H1 (cell line): ENCODE data around the gene COL5A1. TPM values are rescaled to one million over a fixed set of nuclear protein-coding genes. Genes with fewer than 3 reads are reported as not detected.
A peak's percentile ranks its signal among the peaks of the same experiment; 100 is the strongest.

ENCODE experiments used
- CTCF ChIA-PET: fragments of 300-600 bp; sonication (Branson Sonifier 250); formaldehyde crosslinking; loops from one replicate; lab custom pipeline; 2021; ENCODE audit not compliant: partially characterized antibody; lab: Charles Lee
- POLR2A ChIA-PET: fragments of 300-600 bp; sonication (Branson Sonifier 250); formaldehyde crosslinking; loops from one replicate; lab custom pipeline; 2021; ENCODE audit warnings: inconsistent platforms; ENCODE audit not compliant: partially characterized antibody; lab: Charles Lee
- DNase-seq, 2 experiments: peaks; one replicate each; pipeline versions ENCODE4 v3.0.0 to v3.0.0-alpha.2; 2010 to 2022; ENCODE audit warnings: low spot score in 2 of 2, low read depth in 1 of 2, mixed read lengths in 1 of 2
- FAIRE-seq: peaks from 2 replicates; lab custom pipeline; 2011; peaks lifted over from hg19 to GRCh38; lab: Jason Lieb, UNC
- H2AFZ ChIP-seq: 2 replicates; pipeline ENCODE4 v1.8.1; 2012; ENCODE audit warnings: low read length, inconsistent platforms
- H2AK5ac ChIP-seq: 2 replicates; pipeline ENCODE4 v1.6.1; 2013; ENCODE audit warnings: low read depth, low read length
- H2BK120ac ChIP-seq: replicated peaks from 2 replicates; pipeline ENCODE3; 2013; ENCODE audit warnings: low read depth, low read length, inconsistent platforms
- H2BK12ac ChIP-seq: 2 replicates; pipeline ENCODE4 v1.6.1; 2013; ENCODE audit warnings: low read depth, low read length
- H2BK15ac ChIP-seq: 2 replicates; pipeline ENCODE4 v1.6.1; 2013; ENCODE audit warnings: low read length
- H2BK20ac ChIP-seq: 2 replicates; pipeline ENCODE4 v1.6.1; 2013; ENCODE audit warnings: low read length
- H2BK5ac ChIP-seq: 2 replicates; pipeline ENCODE4 v1.6.1; 2013; ENCODE audit warnings: low read depth, low read length
- H3K14ac ChIP-seq: 2 replicates; pipeline ENCODE4 v1.6.1; 2013; ENCODE audit warnings: inconsistent platforms; ENCODE audit not compliant: insufficient read length
- H3K18ac ChIP-seq: 2 replicates; pipeline ENCODE4 v1.6.1; 2013; ENCODE audit warnings: low read length; ENCODE audit errors: extremely low read depth
- H3K23ac ChIP-seq: 2 replicates; pipeline ENCODE4 v1.6.1; 2013; ENCODE audit warnings: inconsistent platforms; ENCODE audit not compliant: insufficient read length
- H3K23me2 ChIP-seq: 2 replicates; pipeline ENCODE4 v1.6.1; 2013; ENCODE audit warnings: low read depth, low read length
- H3K27ac ChIP-seq: 2 replicates; pipeline ENCODE4 v1.6.1; 2011; ENCODE audit warnings: low read depth, low read length, inconsistent platforms
- H3K27me3 ChIP-seq, 4 experiments: replicated peaks in 1 of 4; 1 replicate in 1 of 4; 2 replicates in 3 of 4; pipeline versions ENCODE4 v1.6.1 to v1.8.1; 2011 to 2013; ENCODE audit warnings: low read length in 3 of 4, mild to moderate bottlenecking in 3 of 4, inconsistent platforms in 2 of 4, mixed read lengths in 2 of 4, moderate library complexity in 1 of 4; ENCODE audit not compliant: control insufficient read depth in 3 of 4, insufficient read depth in 3 of 4; ENCODE audit errors: extremely low read depth in 1 of 4
- H3K36me3 ChIP-seq, 4 experiments: 2 replicates each; pipeline versions ENCODE4 v1.6.1 to v1.8.1; 2011 to 2013; ENCODE audit warnings: mild to moderate bottlenecking in 4 of 4, low read length in 3 of 4, moderate library complexity in 2 of 4, control low read depth in 1 of 4, inconsistent platforms in 1 of 4; ENCODE audit not compliant: insufficient read depth in 4 of 4, control insufficient read depth in 2 of 4
- H3K4ac ChIP-seq: replicated peaks from 2 replicates; pipeline ENCODE3; 2013; ENCODE audit warnings: low read length, low read depth, mixed read lengths, inconsistent platforms; ENCODE audit not compliant: insufficient read length
- H3K4me1 ChIP-seq, 4 experiments: replicated peaks in 1 of 4; 1 replicate in 1 of 4; 2 replicates in 3 of 4; pipeline versions ENCODE4 v1.6.1 to v1.8.1; 2011 to 2013; ENCODE audit warnings: low read length in 3 of 4, inconsistent platforms in 2 of 4, mixed read lengths in 1 of 4; ENCODE audit not compliant: insufficient read depth in 4 of 4, control insufficient read depth in 3 of 4
- H3K4me2 ChIP-seq, 2 experiments: 2 replicates each; pipeline versions ENCODE4 v1.6.1 to v1.8.1; 2011 to 2013; ENCODE audit warnings: low read depth in 2 of 2, low read length in 2 of 2, control low read depth in 1 of 2, inconsistent platforms in 1 of 2, mild to moderate bottlenecking in 1 of 2; ENCODE audit not compliant: insufficient read depth in 1 of 2
- H3K4me3 ChIP-seq, 4 experiments: fragments of 200-600, 300-600 bp in 1 of 4; sonication (generic), shearing (Covaris generic), sonication (Bioruptor Twin) in 1 of 4; 2 replicates each; pipeline versions ENCODE4 v1.5.1 to v1.8.1; 2011 to 2016; ENCODE audit warnings: low read length in 4 of 4, low read depth in 3 of 4, control low read depth in 2 of 4, inconsistent platforms in 2 of 4, mild to moderate bottlenecking in 2 of 4, mixed read lengths in 1 of 4, moderate library complexity in 1 of 4; ENCODE audit not compliant: insufficient read depth in 2 of 4; ENCODE audit errors: extremely low read depth in 1 of 4
- H3K56ac ChIP-seq: replicated peaks from 2 replicates; pipeline ENCODE3; 2013; ENCODE audit warnings: low read depth, mild to moderate bottlenecking, mixed read lengths, low read length, inconsistent platforms; ENCODE audit not compliant: insufficient read length
- H3K79me1 ChIP-seq: 2 replicates; pipeline ENCODE4 v1.6.1; 2013; ENCODE audit warnings: low read depth, low read length, control low read depth
- H3K79me2 ChIP-seq, 2 experiments: 2 replicates each; pipeline versions ENCODE4 v1.6.1 to v1.8.1; 2012 to 2013; ENCODE audit warnings: low read length in 2 of 2, mild to moderate bottlenecking in 2 of 2, inconsistent platforms in 1 of 2; ENCODE audit not compliant: insufficient read depth in 2 of 2, control insufficient read depth in 1 of 2
- H3K9ac ChIP-seq, 4 experiments: replicated peaks in 1 of 4; 1 replicate in 1 of 4; 2 replicates in 3 of 4; pipeline versions ENCODE4 v1.6.1 to v1.8.1; 2011 to 2013; ENCODE audit warnings: low read depth in 3 of 4, low read length in 3 of 4, control low read depth in 2 of 4, mild to moderate bottlenecking in 2 of 4, moderate library complexity in 2 of 4, inconsistent platforms in 1 of 4; ENCODE audit errors: extremely low read depth in 1 of 4
- H3K9me3 ChIP-seq, 2 experiments: 2 replicates each; pipeline versions ENCODE4 v1.6.1 to v1.8.1; 2012 to 2013; ENCODE audit warnings: mild to moderate bottlenecking in 2 of 2, moderate library complexity in 2 of 2, control low read depth in 1 of 2, inconsistent platforms in 1 of 2, low read depth in 1 of 2, low read length in 1 of 2, mixed read lengths in 1 of 2; ENCODE audit not compliant: insufficient read depth in 2 of 2
- H4K20me1 ChIP-seq, 2 experiments: replicated peaks in 1 of 2; 2 replicates each; pipeline versions ENCODE3 to v1.8.1; 2011 to 2013; ENCODE audit warnings: inconsistent platforms in 2 of 2, low read length in 2 of 2, mild to moderate bottlenecking in 1 of 2; ENCODE audit not compliant: insufficient read depth in 2 of 2, control insufficient read depth in 1 of 2
- H4K5ac ChIP-seq: 2 replicates; pipeline ENCODE4 v1.6.1; 2013; ENCODE audit warnings: low read length, low read depth, mixed read lengths, inconsistent platforms; ENCODE audit not compliant: insufficient read length
- H4K8ac ChIP-seq: 2 replicates; pipeline ENCODE4 v1.8.0; 2013; ENCODE audit warnings: mild to moderate bottlenecking, moderate library complexity, low read length, inconsistent platforms; ENCODE audit not compliant: insufficient read depth; ENCODE audit errors: extremely low read depth
- H4K91ac ChIP-seq: replicated peaks from 2 replicates; pipeline ENCODE3; 2013; ENCODE audit warnings: low read length, mixed read lengths, inconsistent platforms; ENCODE audit not compliant: insufficient read length
- EGR1 ChIP-seq: IDR thresholded peaks from 2 replicates; pipeline ENCODE4 v1.6.1; 2011; ENCODE audit warnings: low read depth, low read length, borderline replicate concordance
- EZH2 ChIP-seq: fragments of 200-600 bp; sonication (generic); IDR thresholded peaks from 2 replicates; pipeline ENCODE4 v1.7.1; 2012; ENCODE audit warnings: low read depth, mild to moderate bottlenecking, moderate library complexity, low read length, inconsistent platforms; ENCODE audit not compliant: severe bottlenecking
- FOSL1 ChIP-seq: IDR thresholded peaks from 2 replicates; pipeline ENCODE4 v1.6.1; 2011; ENCODE audit warnings: mild to moderate bottlenecking, low read depth, low read length, moderate library complexity; ENCODE audit not compliant: insufficient read depth
- HDAC2 ChIP-seq, 2 experiments: fragments of 300-600 bp in 1 of 2; sonication (generic) in 1 of 2; IDR thresholded peaks; 2 replicates each; pipeline ENCODE4 v1.6.1; 2011 to 2012; ENCODE audit warnings: low read depth in 2 of 2, low read length in 2 of 2, mild to moderate bottlenecking in 2 of 2, moderate library complexity in 2 of 2, borderline replicate concordance in 1 of 2, inconsistent platforms in 1 of 2
- JUND ChIP-seq: IDR thresholded peaks from 2 replicates; pipeline ENCODE4 v1.6.1; 2011; ENCODE audit warnings: mild to moderate bottlenecking, improper control_type of control experiment, low read length
- NANOG ChIP-seq: IDR thresholded peaks from 2 replicates; pipeline ENCODE4 v1.6.1; 2011; ENCODE audit warnings: low read length, low read depth, mild to moderate bottlenecking, inconsistent platforms; ENCODE audit not compliant: insufficient read depth, poor library complexity, severe bottlenecking
- NRF1 ChIP-seq: IDR thresholded peaks from 2 replicates; pipeline ENCODE4 v1.6.1; 2011; ENCODE audit warnings: mild to moderate bottlenecking, low read depth, low read length, improper control_type of control experiment
- POU5F1 ChIP-seq: IDR thresholded peaks from 2 replicates; pipeline ENCODE4 v1.6.1; 2011; ENCODE audit warnings: low read depth, mild to moderate bottlenecking, low read length, moderate library complexity
- RAD21 ChIP-seq, 2 experiments: IDR thresholded peaks in 1 of 2; conservative IDR thresholded peaks in 1 of 2; 2 replicates each; pipeline ENCODE4 v1.6.1; 2011; ENCODE audit warnings: low read depth in 2 of 2, low read length in 2 of 2, improper control_type of control experiment in 1 of 2, inconsistent platforms in 1 of 2, mild to moderate bottlenecking in 1 of 2, moderate library complexity in 1 of 2
- RFX5 ChIP-seq: IDR thresholded peaks from 2 replicates; pipeline ENCODE4 v1.6.1; 2011; ENCODE audit warnings: low read depth, low read length, improper control_type of control experiment, borderline replicate concordance
- SRF ChIP-seq: IDR thresholded peaks from 2 replicates; pipeline ENCODE4 v1.6.1; 2011; ENCODE audit warnings: mild to moderate bottlenecking, low read depth, low read length, moderate library complexity
- YY1 ChIP-seq: IDR thresholded peaks from 2 replicates; pipeline ENCODE4 v1.6.1; 2011; ENCODE audit warnings: low read depth, mild to moderate bottlenecking, low read length
- WGBS, 2 experiments: shearing (Covaris generic) in 1 of 2; methylation state at CpG; one replicate each; pipeline versions ENCODE4 v1.1.6 to v1.1.7; 2013 to 2015; ENCODE audit warnings: low lambda C conversion rate in 2 of 2, mixed read lengths in 2 of 2, inconsistent platforms in 1 of 2, low coverage in 1 of 2, missing lambda C conversion rate in 1 of 2; ENCODE audit not compliant: insufficient replicate concordance in 2 of 2, insufficient coverage in 1 of 2, insufficient read length in 1 of 2; ENCODE audit errors: extremely low coverage in 1 of 2, missing lambda C conversion rate in 1 of 2; 5-methylcytosine and 5-hydroxymethylcytosine counted together
- polyA plus RNA-seq, 7 experiments: library from polyadenylated mRNA; depleted of rRNA in 3 of 7; stranded (reverse) in 5 of 7; unstranded in 2 of 7; fragments of >200 nt in 5 of 7; fragments of 200-250 nt in 2 of 7; gene quantifications; 1 replicate in 5 of 7; 2 replicates in 1 of 7; 4 replicates in 1 of 7; pipeline versions ENCODE4 v1.2.1 to v1.2.3, GENCODE V29; 2011 to 2013; ENCODE audit warnings: missing spikeins in 2 of 7, mixed read lengths in 2 of 7
- total RNA-seq: library from RNA; stranded (reverse); fragmentation: NEBNext Ultra II Directional; extraction: Animal tissue kit (Norgen Biotek cat#: 25700); gene quantifications from 2 replicates; pipeline ENCODE4 v1.2.1, GENCODE V29; 2021
- TF ChIP-seq, protein P1 (sequence below): IDR thresholded peaks from 2 replicates; pipeline ENCODE4 v1.6.1; 2011; ENCODE audit warnings: low read depth, mild to moderate bottlenecking, low read length; ENCODE audit not compliant: insufficient read depth

Gene COL5A1
- total and polyA plus RNA-seq, 2 of the 8 experiments (the other 6 are each of a cell fraction or from before 2014, with no cell fraction given): 3.8 to 12.0 TPM

DNA sequence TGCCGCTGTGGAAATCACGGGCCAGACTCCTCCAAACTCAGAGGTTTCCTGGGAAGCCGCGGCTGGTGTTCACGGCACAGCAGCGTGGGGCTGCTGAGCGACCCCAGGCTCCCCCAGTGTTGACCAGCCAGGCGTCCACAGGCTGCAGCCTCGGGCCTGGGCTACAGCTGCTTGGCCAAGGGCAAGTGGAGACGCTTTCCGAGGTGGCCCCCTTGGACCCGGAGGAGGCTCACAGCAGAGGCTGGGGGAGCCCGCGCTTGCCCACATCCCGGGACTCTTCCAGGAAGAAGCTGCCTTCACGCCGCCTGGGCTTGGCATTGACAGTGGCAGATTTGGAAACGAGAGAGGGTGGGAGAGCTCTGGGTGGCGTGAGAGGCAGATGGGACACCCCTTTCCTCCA lies 186.0 kb downstream of the COL5A1 start:
- no peak overlapping the region for H2BK12ac ChIP-seq

More for the DNA sequence above, 186.0 kb downstream of the COL5A1 start:
- FAIRE-seq: no peak
- Histone ChIP-seq H3K27me3 (no peaks in the 10 kb centered on the region), H3K9me3 (no peaks in the 10 kb centered on the region), H4K20me1 (peaks cover 0 to 10% of the 10 kb centered on the region in 2 experiments), H2AFZ (no peak overlapping the region), H2BK20ac (no peak overlapping the region), H4K91ac (no peak overlapping the region), H3K79me2 (no peaks in the 10 kb centered on the region), H4K5ac (no peak overlapping the region), H3K18ac (no peak overlapping the region), H3K23me2 (peaks cover 12% of the 10 kb centered on the region; the same call in 1 of the 2 replicates), H3K14ac (no peak overlapping the region), H2AK5ac (no peak overlapping the region), H3K27ac (no peak overlapping the region), H3K56ac (no peak overlapping the region), H3K4me1 (no peaks in the 10 kb centered on the region; a peak in 1 of 7 replicates), H3K23ac (no peak overlapping the region), H2BK15ac (no peak overlapping the region), H3K4me3 (no peak overlapping the region), H3K4ac (no peak overlapping the region), H2BK5ac (peak overlapping the region; percentile 49; the same call in 1 of the 2 replicates), H3K36me3 (peaks cover 0 to 4% (median 0%) of the 10 kb centered on the region in 4 experiments; a peak in 2 of 8 replicates), H3K79me1 (no peaks in the 10 kb centered on the region), H3K9ac (no peak overlapping the region), H3K4me2 (no peak overlapping the region), H4K8ac (no peak overlapping the region), H2BK120ac (no peak overlapping the region)
- ChIA-PET POLR2A (no interaction called here), CTCF (interaction anchor here (1.0 to 1.9 kb wide), 2 partner anchors 12 kb away, joined by 3 to 8 read pairs; no protein-coding TSS in a partner anchor)
- 96% methylated on average over 19 of the region's 19 CpGs; no CpG with 5 or more reads in 1 of the 2 experiments for WGBS, 2 experiments
- TF ChIP-seq EZH2 (no peak), RFX5 (no peak), YY1 (no peak), FOSL1 (no peak), HDAC2 (IDR thresholded peaks at IDR 0.05; ENCODE audit: borderline replicate concordance in 1 of 2, low read depth in 2 of 2, low read length in 2 of 2) (no peak), SRF (no peak), EGR1 (no peak), NRF1 (no peak), NANOG (no peak), RAD21 (IDR thresholded peaks at IDR 0.05 in 1 of 2, conservative IDR thresholded peaks at IDR 0.05 in 1 of 2; ENCODE audit: low read depth in 2 of 2, low read length in 2 of 2) (no peak), JUND (no peak), POU5F1 (no peak)
- TF ChIP-seq, protein P1, sequence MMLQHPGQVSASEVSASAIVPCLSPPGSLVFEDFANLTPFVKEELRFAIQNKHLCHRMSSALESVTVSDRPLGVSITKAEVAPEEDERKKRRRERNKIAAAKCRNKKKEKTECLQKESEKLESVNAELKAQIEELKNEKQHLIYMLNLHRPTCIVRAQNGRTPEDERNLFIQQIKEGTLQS: no peak
- no peak for DNase-seq
